HG03175 (cell line): Measurements from ENCODE around the gene ECHDC1.

Experiments used
- ATAC-seq: cut with Tn5 transposase; IDR thresholded peaks from one replicate; pipeline ENCODE4 v1.9.1; 2021; ENCODE audit warnings: mild to moderate bottlenecking, moderate library complexity; ENCODE audit not compliant: unreplicated experiment

The ECHDC1 gene

GRCh38 chr6:127290391-127291265, 52.8 kb downstream of the ECHDC1 start:
- ATAC-seq, result peak; percentile 33

DNA sequence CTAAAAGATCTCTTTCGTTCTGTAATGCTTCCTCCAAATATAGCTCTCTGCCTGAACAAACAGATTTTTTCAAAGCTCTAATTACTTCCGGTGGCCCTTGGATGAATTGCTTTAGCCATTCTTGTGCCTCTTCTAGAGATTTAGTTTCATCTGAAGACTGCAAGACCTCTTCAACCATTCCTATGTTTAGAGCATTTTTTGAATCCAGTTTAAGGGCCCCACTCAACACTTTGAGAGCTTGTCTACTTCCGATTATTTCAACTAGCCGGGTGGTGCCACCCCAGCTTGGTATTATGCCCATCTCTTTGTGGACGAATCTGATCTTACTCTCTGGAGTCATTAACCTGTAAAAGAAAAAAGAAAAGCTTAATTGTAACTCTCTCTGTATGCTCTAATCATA, 53.5 kb downstream of the ECHDC1 start:
- no peak for ATAC-seq

GRCh38 chr6:127288705-127289104, 54.7 kb downstream of the ECHDC1 start:
- no peak for ATAC-seq

GRCh38 chr6:127282184-127282583, 61.2 kb downstream of the ECHDC1 start:
- no peak for ATAC-seq

GRCh38 chr6:127279815-127280214, 63.6 kb downstream of the ECHDC1 start:
- ATAC-seq, result no peak

DNA sequence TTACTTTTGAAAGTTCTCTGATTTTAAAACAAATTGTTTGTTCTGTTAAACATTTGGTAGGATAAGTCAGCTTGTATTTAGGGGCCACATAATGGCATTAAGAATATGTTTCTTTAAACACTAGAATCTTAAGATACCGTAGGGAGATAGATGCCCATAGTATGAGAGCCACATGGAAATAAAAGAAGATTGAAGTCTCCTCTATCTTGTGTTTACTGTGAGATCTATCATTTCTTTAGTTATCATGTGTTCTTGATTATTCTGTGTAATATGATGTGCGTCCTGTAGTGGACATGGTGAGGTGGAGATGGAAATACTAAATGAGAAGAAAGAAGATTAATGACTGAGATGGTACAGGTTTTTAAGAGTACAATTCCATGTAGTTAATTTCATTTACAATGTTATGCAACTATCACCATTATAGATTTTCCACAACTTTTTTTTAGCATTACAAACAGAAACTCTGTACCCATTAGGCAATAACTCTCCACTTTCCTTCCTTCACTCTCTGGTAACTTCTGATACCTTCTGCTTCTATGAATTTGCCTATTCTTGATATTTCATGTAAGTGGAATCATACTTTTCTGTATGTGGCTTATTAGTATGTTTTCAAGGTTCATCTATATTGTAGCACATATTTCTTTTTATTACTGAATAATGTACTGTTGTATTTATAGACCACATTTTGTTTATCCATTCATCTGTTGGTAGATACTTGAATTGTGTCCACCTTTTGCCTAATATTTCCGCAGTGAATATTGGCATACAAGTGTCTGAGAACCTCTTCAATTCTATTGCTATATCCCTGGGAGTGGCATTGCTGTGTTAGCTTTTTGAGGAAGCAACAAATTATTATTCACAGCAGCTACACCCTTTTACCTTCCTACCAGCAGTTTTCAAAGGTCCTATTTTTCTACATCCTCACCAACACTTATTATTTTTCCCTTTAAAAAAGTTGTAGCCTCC, 65.2 kb downstream of the ECHDC1 start:
- ATAC-seq, result no peak

GRCh38 chr6:127276331-127276730, 67.1 kb downstream of the ECHDC1 start:
- no peak for ATAC-seq

GRCh38 chr6:127273499-127273898, 69.9 kb downstream of the ECHDC1 start:
- ATAC-seq, result no peak

GRCh38 chr6:127272576-127272975, 70.8 kb downstream of the ECHDC1 start:
- no peak for ATAC-seq

GRCh38 chr6:127267646-127268625, 75.5 kb downstream of the ECHDC1 start:
- ATAC-seq, result peak; percentile 3

- ATAC-seq, result peak; percentile 71
These were observed 76.3 kb downstream of the ECHDC1 start for GRCh38 chr6:127266892-127267645.

- ATAC-seq, result peak; percentile 81
These were observed 77.1 kb downstream of the ECHDC1 start, which contains the start of gene RNF146 for GRCh38 chr6:127266178-127266891. TSS of gene RNF146 (plus strand) at chr6:127266864. CDS start at chr6:127280339, 13,475 bp downstream.

DNA sequence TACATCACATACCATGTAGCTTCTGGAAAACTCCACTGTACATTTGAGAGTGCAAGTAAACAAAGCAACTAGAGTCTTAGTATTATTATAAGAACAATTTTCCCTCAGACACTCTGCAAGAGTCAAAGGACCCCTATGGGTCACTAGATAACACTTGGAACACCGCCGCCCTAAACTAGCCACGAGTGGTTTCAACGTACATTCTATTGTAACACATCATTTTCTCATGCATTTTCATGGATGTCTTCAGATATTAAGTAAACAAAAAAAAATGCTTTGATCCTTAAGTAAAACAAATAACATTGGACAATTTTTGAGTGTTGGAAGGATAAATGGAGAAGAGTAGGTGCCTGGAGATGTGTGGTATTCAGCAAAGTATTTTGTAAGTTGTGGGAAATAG, 79.9 kb downstream of the ECHDC1 start:
- no peak for ATAC-seq

GRCh38 chr6:127262896-127263295, 80.5 kb downstream of the ECHDC1 start:
- ATAC-seq, result no peak

GRCh38 chr6:127255286-127255685, 88.1 kb downstream of the ECHDC1 start:
- ATAC-seq, result no peak

DNA sequence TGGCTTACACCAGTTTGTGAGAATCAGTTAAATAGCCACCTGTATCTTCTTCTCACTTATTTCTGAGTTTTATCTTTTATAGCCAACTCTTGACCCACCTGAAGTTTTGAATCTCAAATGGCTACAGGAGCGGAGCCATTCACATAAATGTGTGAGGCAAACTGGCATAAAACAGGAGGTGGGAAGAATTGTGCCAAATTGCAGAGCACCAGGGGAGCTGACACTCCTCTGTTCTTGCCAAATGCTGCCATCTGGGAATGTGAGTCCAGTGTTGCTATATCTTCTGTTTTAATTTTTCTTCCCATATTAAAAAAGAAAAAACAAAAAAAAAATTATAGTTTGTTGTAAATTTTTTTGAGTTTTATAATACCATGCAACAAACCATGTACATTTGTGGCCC, 93.8 kb downstream of the ECHDC1 start:
- no peak for ATAC-seq

- no peak for ATAC-seq
These were observed 96.0 kb downstream of the ECHDC1 start for GRCh38 chr6:127247114-127248096.

- ATAC-seq, result no peak
These were observed 99.9 kb downstream of the ECHDC1 start for GRCh38 chr6:127243501-127243900.
